ENCODE data around the gene PIGS. TPM values are rescaled to one million over a fixed set of nuclear protein-coding genes. Genes with fewer than 3 reads are reported as not detected.

Gene PIGS
- total and polyA plus RNA-seq, 2 donors (not counting 1 experiment from before 2014, with no cell fraction given), result 44.1 to 55.1 TPM

DNA sequence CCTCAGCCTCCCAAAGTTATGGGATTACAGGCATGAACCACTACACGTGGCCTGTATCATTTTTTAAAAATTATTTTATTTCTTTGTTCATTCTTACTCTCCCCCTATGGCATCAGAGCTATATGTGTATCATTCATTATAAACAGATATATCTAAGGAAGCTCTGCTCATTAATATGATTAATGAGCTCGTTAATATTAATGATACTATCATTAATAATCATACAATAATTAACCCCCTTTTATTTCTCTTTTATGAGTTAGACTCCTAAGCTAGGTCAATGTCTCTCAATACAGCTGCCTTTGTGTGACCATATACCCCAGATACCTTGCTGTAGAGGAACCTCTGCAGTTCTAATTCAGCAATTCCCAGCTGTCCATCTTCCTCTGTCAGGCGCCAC is 47.1 kb upstream of the PIGS start:
- WGBS (ENCODE audit: insufficient coverage), result 80% methylated on average over 1 of the region's 3 CpGs
- no peak overlapping the region for H3K4me3 ChIP-seq (ENCODE audit: control extremely low read depth in 1 of 5, extremely low read depth in 1 of 5, insufficient read depth in 1 of 5, low read depth in 2 of 5, low read length in 4 of 5)
- H3K9ac ChIP-seq (ENCODE audit: low read length), result no peak overlapping the region
- no peak overlapping the region for H3K27ac Mint-ChIP-seq
- no peaks in the 10 kb centered on the region for H4K20me1 ChIP-seq (ENCODE audit: control insufficient read depth, insufficient read depth, low read length, poor library complexity, severe bottlenecking)
- no peak overlapping the region for H3K4me2 ChIP-seq (replicated peaks; ENCODE audit: low read depth, low read length, poor library complexity, severe bottlenecking)
- no peak overlapping the region for H3K27ac ChIP-seq (ENCODE audit: low read length in 2 of 2)
- no peaks in the 10 kb centered on the region for H3K9me3 Mint-ChIP-seq (ENCODE audit: insufficient read depth)
- H3K4me1 ChIP-seq (ENCODE audit: control insufficient read depth in 2 of 2, insufficient read depth in 2 of 2, low read length in 2 of 2), result peaks cover 11 to 21% of the 10 kb centered on the region in 2 donors
- no peak overlapping the region for H3K4me3 Mint-ChIP-seq
- TF ChIP-seq, protein P1, sequence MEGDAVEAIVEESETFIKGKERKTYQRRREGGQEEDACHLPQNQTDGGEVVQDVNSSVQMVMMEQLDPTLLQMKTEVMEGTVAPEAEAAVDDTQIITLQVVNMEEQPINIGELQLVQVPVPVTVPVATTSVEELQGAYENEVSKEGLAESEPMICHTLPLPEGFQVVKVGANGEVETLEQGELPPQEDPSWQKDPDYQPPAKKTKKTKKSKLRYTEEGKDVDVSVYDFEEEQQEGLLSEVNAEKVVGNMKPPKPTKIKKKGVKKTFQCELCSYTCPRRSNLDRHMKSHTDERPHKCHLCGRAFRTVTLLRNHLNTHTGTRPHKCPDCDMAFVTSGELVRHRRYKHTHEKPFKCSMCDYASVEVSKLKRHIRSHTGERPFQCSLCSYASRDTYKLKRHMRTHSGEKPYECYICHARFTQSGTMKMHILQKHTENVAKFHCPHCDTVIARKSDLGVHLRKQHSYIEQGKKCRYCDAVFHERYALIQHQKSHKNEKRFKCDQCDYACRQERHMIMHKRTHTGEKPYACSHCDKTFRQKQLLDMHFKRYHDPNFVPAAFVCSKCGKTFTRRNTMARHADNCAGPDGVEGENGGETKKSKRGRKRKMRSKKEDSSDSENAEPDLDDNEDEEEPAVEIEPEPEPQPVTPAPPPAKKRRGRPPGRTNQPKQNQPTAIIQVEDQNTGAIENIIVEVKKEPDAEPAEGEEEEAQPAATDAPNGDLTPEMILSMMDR (IDR thresholded peaks at IDR 0.05), result no peak
- TF ChIP-seq EZH2 (IDR thresholded peaks at IDR 0.05; ENCODE audit: borderline replicate concordance, insufficient read depth, low read depth, low read length, poor library complexity, severe bottlenecking), result no peak
- H3K27me3 Mint-ChIP-seq, result no peaks in the 10 kb centered on the region
- POLR2A ChIA-PET, result no interaction called here
- peaks cover 24% of the 10 kb centered on the region for H3K4me1 Mint-ChIP-seq
- H3K27me3 ChIP-seq (replicated peaks in 1 of 4; ENCODE audit: control extremely low read depth in 1 of 4, control insufficient read depth in 3 of 4, insufficient read depth in 4 of 4, low read length in 3 of 4), result no peaks in the 10 kb centered on the region
- ATAC-seq (ENCODE audit: low read depth) (no peak), DNase-seq (no peak)
- H3K36me3 ChIP-seq (replicated peaks in 1 of 2; ENCODE audit: control extremely low read depth in 1 of 2, control insufficient read depth in 1 of 2, extremely low read depth in 1 of 2, insufficient read depth in 2 of 2, low read length in 1 of 2), result peaks cover 20 to 94% of the 10 kb centered on the region in 2 experiments
- no peaks in the 10 kb centered on the region for H3K9me3 ChIP-seq (ENCODE audit: control extremely low read depth in 1 of 3, control insufficient read depth in 2 of 3, insufficient read depth in 1 of 3, low read length in 2 of 3)
- intact Hi-C loops (cut with micrococcal nuclease), result no loop called here
- no peaks in the 10 kb centered on the region for H3K79me2 ChIP-seq (ENCODE audit: control insufficient read depth, insufficient read depth, low read length)
- CTCF ChIA-PET, result interaction anchor here (1.0 to 15.2 kb wide), 3 partner anchors 48 to 132 kb away, joined by 3 to 220 read pairs (median 4); no protein-coding TSS in a partner anchor
- H2AFZ ChIP-seq (ENCODE audit: insufficient read depth, low read depth, low read length, poor library complexity, severe bottlenecking), result no peak overlapping the region

DNA sequence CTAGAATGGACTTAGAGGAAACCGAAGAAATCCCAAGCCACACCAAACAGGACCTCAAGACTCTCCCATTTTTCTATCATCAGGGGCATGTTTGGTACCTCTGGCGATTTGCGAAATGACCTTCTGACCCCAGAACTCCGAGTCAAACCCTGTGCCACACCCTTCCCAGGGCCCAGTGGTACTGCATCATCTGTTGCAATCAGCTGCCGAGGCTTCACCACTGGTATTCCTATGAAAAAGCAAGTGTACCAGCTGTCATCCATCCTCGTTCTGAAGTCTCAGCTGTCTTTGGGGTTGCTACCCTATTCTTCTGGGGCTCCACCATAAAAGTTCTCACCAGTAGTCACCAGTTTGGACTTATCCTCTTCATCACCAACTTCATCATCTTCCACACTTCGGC is 45.0 kb upstream of the PIGS start:
- H3K4me1 Mint-ChIP-seq, result peaks cover 38% of the 10 kb centered on the region
- Histone ChIP-seq H3K9ac (ENCODE audit: low read length) (no peak overlapping the region), H3K4me1 (ENCODE audit: control insufficient read depth in 2 of 2, insufficient read depth in 2 of 2, low read length in 2 of 2) (peaks cover 22 to 33% of the 10 kb centered on the region in 2 donors), H4K20me1 (ENCODE audit: control insufficient read depth, insufficient read depth, low read length, poor library complexity, severe bottlenecking) (no peaks in the 10 kb centered on the region), H3K9me3 (ENCODE audit: control extremely low read depth in 1 of 3, control insufficient read depth in 2 of 3, insufficient read depth in 1 of 3, low read length in 2 of 3) (no peaks in the 10 kb centered on the region), H3K36me3 (replicated peaks in 1 of 2; ENCODE audit: control extremely low read depth in 1 of 2, control insufficient read depth in 1 of 2, extremely low read depth in 1 of 2, insufficient read depth in 2 of 2, low read length in 1 of 2) (peaks cover 14 to 77% of the 10 kb centered on the region in 2 experiments), H3K4me3 (ENCODE audit: control extremely low read depth in 1 of 5, extremely low read depth in 1 of 5, insufficient read depth in 1 of 5, low read depth in 2 of 5, low read length in 4 of 5) (no peak overlapping the region), H2AFZ (ENCODE audit: insufficient read depth, low read depth, low read length, poor library complexity, severe bottlenecking) (no peak overlapping the region), H3K27ac (ENCODE audit: low read length in 2 of 2) (no peak overlapping the region), H3K79me2 (ENCODE audit: control insufficient read depth, insufficient read depth, low read length) (no peaks in the 10 kb centered on the region), H3K27me3 (replicated peaks in 1 of 4; ENCODE audit: control extremely low read depth in 1 of 4, control insufficient read depth in 3 of 4, insufficient read depth in 4 of 4, low read length in 3 of 4) (no peaks in the 10 kb centered on the region), H3K4me2 (replicated peaks; ENCODE audit: low read depth, low read length, poor library complexity, severe bottlenecking) (no peak overlapping the region)
- no peaks in the 10 kb centered on the region for H3K27me3 Mint-ChIP-seq
- no peak overlapping the region for H3K4me3 Mint-ChIP-seq
- ChIA-PET POLR2A (no interaction called here), CTCF (interaction anchor here (0.8 to 15.2 kb wide), 4 partner anchors 15 to 295 kb away, joined by 3 to 220 read pairs (median 3); no protein-coding TSS in a partner anchor)
- TF ChIP-seq, protein P1 (IDR thresholded peaks at IDR 0.05), result no peak
- TF ChIP-seq EZH2 (IDR thresholded peaks at IDR 0.05; ENCODE audit: borderline replicate concordance, insufficient read depth, low read depth, low read length, poor library complexity, severe bottlenecking), result no peak
- DNase-seq (no peak), ATAC-seq (ENCODE audit: low read depth) (no peak)
- no peaks in the 10 kb centered on the region for H3K9me3 Mint-ChIP-seq (ENCODE audit: insufficient read depth)
- WGBS (ENCODE audit: insufficient coverage), result 97% methylated on average over 6 of the region's 7 CpGs
- intact Hi-C loops (cut with micrococcal nuclease), result no loop called here
- H3K27ac Mint-ChIP-seq, result no peak overlapping the region
